Breast epithelium (tissue), 3 donors: ENCODE measurements around the gene ALG12.

Source experiments
- CTCF ChIP-seq, 3 donors: fragments of 450-650 bp; IDR thresholded peaks; one replicate each; pipeline ENCODE4 v1.5.1; 2016 to 2017; ENCODE audit warnings: antibody characterized with exemption in 3 of 3, mild to moderate bottlenecking in 3 of 3, moderate library complexity in 3 of 3
- POLR2A ChIP-seq: fragments of 450-650 bp; IDR thresholded peaks from one replicate; pipeline ENCODE4 v1.6.1; 2016; ENCODE audit warnings: antibody characterized with exemption, mild to moderate bottlenecking, moderate library complexity
- POLR2AphosphoS5 ChIP-seq, 3 donors: sonication (generic); formaldehyde crosslinking; IDR thresholded peaks; one replicate each; pipeline ENCODE4 v1.6.1; 2017; ENCODE audit warnings: antibody characterized with exemption in 3 of 3

GRCh38 chr22:49863931-49864330 is 54.3 kb downstream of the ALG12 start:
- TF ChIP-seq CTCF (IDR thresholded peaks at IDR 0.05) (no peak), POLR2A (no peak), POLR2AphosphoS5 (IDR thresholded peaks at IDR 0.05) (no peak)
